Measurements from ENCODE around the gene GTPBP6. TPM values are rescaled to one million over a fixed set of nuclear protein-coding genes. Genes with fewer than 3 reads are reported as not detected.
"Not testable (repeated sequence)": the region's sequence is repeated elsewhere in the genome, so short reads cannot be mapped to it uniquely, and the experiment has no call there.

The GTPBP6 gene
- total RNA-seq, 1 donor from 2014 or later = 68.2 TPM

DNA sequence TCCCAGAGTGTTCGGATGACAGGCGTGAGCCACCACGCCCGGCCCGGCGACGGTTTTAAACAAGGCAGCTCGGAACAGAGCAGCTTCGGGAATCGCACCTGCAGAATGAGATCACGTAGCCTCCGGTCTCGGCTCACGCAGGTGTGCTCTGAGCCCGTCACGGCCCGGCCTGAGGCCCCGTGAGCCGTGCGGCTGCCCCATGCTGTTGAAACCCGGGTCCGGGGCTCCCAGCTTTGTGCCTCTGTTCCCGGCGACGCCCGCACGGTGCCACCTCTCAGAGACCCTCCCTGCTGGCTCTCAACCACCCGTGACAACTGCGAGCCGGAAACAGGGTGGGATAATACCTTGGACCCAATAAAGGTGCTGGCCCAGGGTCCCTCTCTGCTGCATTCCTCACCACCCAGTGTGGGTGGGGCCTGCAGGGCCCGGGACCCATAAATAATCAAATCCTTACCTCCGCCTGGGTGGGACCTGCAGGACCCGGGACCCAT, 50.8 kb downstream of the GTPBP6 start:
- Histone ChIP-seq H3K4me3 (ENCODE audit: low read depth, low read length) (no peak overlapping the region), H3K27me3 (ENCODE audit: control insufficient read depth, insufficient read depth, low read length) (no peaks in the 10 kb centered on the region), H3K36me3 (ENCODE audit: control insufficient read depth, insufficient read depth, low read length) (no peaks in the 10 kb centered on the region)
- TF ChIP-seq, protein P1, sequence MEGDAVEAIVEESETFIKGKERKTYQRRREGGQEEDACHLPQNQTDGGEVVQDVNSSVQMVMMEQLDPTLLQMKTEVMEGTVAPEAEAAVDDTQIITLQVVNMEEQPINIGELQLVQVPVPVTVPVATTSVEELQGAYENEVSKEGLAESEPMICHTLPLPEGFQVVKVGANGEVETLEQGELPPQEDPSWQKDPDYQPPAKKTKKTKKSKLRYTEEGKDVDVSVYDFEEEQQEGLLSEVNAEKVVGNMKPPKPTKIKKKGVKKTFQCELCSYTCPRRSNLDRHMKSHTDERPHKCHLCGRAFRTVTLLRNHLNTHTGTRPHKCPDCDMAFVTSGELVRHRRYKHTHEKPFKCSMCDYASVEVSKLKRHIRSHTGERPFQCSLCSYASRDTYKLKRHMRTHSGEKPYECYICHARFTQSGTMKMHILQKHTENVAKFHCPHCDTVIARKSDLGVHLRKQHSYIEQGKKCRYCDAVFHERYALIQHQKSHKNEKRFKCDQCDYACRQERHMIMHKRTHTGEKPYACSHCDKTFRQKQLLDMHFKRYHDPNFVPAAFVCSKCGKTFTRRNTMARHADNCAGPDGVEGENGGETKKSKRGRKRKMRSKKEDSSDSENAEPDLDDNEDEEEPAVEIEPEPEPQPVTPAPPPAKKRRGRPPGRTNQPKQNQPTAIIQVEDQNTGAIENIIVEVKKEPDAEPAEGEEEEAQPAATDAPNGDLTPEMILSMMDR (IDR thresholded peaks at IDR 0.05; ENCODE audit: insufficient read depth, low read length, severe bottlenecking) = no peak
- FAIRE-seq = no peak
- no peak for DNase-seq (ENCODE audit: low read depth)

DNA sequence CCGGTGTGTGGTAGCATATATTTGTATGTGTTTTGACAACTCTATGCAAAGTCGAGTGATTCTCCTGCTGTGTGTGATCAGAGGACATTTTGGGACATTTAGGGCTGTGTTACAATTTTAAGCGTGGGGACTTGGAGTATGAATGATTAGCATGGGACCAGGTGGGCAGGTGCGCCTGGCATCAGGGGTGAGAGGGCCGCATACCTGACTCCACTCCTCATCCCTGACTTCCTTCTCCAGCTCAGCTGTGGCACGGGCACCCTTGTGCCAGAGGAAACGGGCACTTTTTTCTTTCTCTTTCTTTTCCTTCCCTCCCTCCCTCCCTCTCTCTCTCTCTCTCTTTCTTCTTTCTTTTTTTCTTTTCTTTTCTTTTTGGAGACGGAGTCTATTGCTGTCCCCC, 53.1 kb downstream of the GTPBP6 start:
- TF ChIP-seq, protein P1 (IDR thresholded peaks at IDR 0.05; ENCODE audit: insufficient read depth, low read length, severe bottlenecking) = no peak
- Histone ChIP-seq H3K27me3 (ENCODE audit: control insufficient read depth, insufficient read depth, low read length) (no peaks in the 10 kb centered on the region), H3K36me3 (ENCODE audit: control insufficient read depth, insufficient read depth, low read length) (no peaks in the 10 kb centered on the region), H3K4me3 (ENCODE audit: low read depth, low read length) (no peak overlapping the region)
- FAIRE-seq (no peak), DNase-seq (ENCODE audit: low read depth) (no peak)

DNA sequence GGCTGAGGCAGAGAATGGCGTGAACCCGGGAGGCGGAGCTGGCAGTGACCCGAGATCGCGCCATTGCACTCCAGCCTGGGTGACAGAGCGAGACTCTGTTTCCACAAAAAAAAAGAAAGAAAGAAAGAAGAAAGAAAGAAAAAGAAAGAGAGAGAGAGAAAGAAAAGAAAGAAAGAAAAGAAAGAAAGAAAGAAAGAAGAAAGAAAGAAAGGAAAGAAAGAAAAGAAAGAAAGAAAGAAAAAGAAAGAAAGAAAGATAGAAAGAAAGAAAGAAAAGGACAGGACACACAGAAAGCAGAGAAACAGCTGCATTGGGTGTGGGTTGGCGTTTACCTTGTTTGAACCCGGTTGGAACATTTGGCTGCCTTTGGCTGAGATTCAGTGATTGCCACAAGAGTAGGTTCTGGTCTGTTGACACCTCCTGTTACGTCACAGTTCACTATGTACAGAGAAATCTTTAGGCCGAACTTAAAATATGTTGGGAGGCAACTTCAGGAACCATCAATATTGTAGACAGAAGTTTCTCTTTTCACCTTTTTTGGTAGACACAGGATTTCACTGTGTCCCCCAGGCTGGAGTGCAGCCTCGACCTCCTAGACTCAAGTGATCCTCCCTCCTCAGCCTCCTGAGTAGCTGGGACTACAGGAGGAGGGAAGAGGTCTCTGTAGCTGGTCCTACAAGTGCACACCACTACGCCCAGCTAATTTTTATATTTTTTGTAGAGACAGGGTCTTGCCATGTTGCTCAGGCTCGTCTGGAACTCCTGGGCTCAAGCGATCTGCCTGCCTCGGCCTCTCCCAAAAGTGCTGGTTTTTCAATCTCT, 53.8 kb downstream of the GTPBP6 start:
- TF ChIP-seq, protein P1 (IDR thresholded peaks at IDR 0.05; ENCODE audit: insufficient read depth, low read length, severe bottlenecking) = no peak
- no peaks in the 10 kb centered on the region for H3K36me3 ChIP-seq (ENCODE audit: control insufficient read depth, insufficient read depth, low read length)
- no peak overlapping the region for H3K4me3 ChIP-seq (ENCODE audit: low read depth, low read length)
- FAIRE-seq (no peak), DNase-seq (ENCODE audit: low read depth) (peak; percentile 22)
- H3K27me3 ChIP-seq (ENCODE audit: control insufficient read depth, insufficient read depth, low read length) = no peaks in the 10 kb centered on the region

GRCh38 chrX:264006-264405, 54.6 kb downstream of the GTPBP6 start:
- DNase-seq (ENCODE audit: low read depth); FAIRE-seq; H3K4me3 ChIP-seq (ENCODE audit: low read depth, low read length); H3K36me3 ChIP-seq (ENCODE audit: control insufficient read depth, insufficient read depth, low read length); H3K27me3 ChIP-seq (ENCODE audit: control insufficient read depth, insufficient read depth, low read length): not testable (repeated sequence)

DNA sequence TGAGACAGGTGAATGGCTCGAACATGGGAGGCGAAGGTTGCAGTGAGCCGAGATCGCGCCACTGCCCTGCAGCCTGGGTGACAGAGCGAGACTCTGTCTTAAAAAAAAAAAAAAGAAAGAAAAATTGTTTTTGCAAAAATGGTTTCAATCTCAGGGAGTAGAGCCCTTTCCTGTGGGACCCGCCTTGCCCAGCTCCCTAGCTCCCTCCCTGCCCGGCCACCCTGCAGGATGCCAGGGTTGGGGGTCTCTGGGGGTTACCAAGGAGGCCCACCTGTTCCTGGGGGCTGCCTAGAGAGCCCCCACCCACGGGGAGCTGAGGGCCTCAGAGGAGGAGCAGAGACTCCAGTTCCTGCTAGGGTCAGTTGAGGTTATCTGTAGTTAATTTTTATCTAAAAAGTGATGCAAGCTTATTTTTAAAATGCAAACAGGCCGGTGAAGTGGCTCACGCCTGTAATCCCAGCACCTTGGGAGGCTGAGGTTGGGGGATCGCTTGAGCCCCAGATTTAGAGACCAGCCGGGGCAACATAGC, 56.2 kb downstream of the GTPBP6 start:
- Histone ChIP-seq H3K27me3 (ENCODE audit: control insufficient read depth, insufficient read depth, low read length) (no peaks in the 10 kb centered on the region), H3K4me3 (ENCODE audit: low read depth, low read length) (no peak overlapping the region), H3K36me3 (ENCODE audit: control insufficient read depth, insufficient read depth, low read length) (no peaks in the 10 kb centered on the region)
- TF ChIP-seq, protein P1 (IDR thresholded peaks at IDR 0.05; ENCODE audit: insufficient read depth, low read length, severe bottlenecking) = no peak
- FAIRE-seq = no peak
- DNase-seq (ENCODE audit: low read depth) = no peak

- no peak for DNase-seq (ENCODE audit: low read depth)
- no peak for FAIRE-seq
- Histone ChIP-seq H3K36me3 (ENCODE audit: control insufficient read depth, insufficient read depth, low read length) (no peaks in the 10 kb centered on the region), H3K4me3 (ENCODE audit: low read depth, low read length) (no peak overlapping the region), H3K27me3 (ENCODE audit: control insufficient read depth, insufficient read depth, low read length) (no peaks in the 10 kb centered on the region)
- TF ChIP-seq, protein P1 (IDR thresholded peaks at IDR 0.05; ENCODE audit: insufficient read depth, low read length, severe bottlenecking) = no peak
Observed at GRCh38 chrX:261919-262352, 56.7 kb downstream of the GTPBP6 start.
